GM18867 (cell line): ENCODE data around the gene FAM162A.

Experiments
- ATAC-seq: cut with Tn5 transposase; IDR thresholded peaks from one replicate; pipeline ENCODE4 v1.9.1; 2021; ENCODE audit warnings: mild to moderate bottlenecking, moderate library complexity; ENCODE audit not compliant: unreplicated experiment

Gene FAM162A, protein sequence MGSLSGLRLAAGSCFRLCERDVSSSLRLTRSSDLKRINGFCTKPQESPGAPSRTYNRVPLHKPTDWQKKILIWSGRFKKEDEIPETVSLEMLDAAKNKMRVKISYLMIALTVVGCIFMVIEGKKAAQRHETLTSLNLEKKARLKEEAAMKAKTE

GRCh38 chr3:122383771-122384697 is at the start of gene FAM162A:
TSS of gene FAM162A (plus strand) at chr3:122384182. CDS start at chr3:122384266, 84 bp downstream.
- ATAC-seq = peak; percentile 95

DNA sequence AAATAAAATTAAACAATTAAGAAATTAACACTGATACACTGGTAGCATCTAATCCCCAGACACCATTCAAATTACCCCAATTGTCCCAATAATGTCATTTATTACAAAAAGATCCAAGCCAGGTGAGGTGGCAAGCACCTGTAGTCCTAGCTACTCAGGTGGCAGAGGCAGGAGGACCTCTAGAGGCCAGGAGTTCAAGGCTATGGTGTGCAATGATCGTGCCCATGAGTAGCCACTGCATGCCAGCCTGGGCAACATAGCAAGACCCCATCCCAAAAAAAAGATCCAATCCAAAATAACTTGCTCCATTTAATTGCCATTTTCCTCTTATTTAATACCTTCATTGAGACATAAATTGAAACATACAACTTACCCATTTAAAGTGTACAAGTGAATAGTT is 41.2 kb upstream of the FAM162A start:
- no peak for ATAC-seq

DNA sequence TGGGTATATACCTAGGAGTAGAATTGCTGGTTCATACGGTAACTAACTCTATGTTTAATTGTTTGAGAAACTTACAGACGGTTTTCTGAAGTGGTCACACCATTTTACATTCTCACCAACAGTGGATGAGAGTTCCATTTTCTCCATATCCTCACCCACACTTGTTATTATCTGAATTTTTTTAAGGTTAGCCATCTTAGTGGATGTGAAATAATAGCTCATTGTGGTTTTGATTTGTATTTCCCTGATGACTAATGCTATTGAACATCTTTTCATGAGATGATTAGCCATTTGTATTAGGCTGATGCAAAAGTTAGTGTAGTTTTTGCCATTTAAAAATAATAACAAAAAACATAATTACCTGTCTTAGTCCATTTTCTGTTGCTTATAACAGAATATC is 40.3 kb upstream of the FAM162A start:
- no peak for ATAC-seq

DNA sequence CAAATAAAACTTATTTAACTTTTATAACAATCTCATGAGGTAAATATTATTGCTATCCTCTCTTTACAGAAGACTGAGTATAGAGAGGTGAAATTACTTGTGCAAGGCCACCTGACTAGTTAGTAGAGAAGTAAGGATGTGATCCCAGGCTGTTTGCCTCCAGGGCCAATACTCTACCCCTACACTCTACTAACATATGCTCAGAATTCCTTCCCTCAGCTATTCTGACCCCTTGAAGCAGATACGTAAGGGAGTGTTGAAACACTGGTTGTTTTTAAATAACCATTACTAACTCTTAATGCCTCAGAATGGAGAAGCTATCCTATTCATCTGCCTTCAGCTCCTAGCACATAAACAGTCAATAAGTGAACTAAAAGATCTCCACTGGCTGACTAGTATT is 34.8 kb upstream of the FAM162A start:
- no peak for ATAC-seq

DNA sequence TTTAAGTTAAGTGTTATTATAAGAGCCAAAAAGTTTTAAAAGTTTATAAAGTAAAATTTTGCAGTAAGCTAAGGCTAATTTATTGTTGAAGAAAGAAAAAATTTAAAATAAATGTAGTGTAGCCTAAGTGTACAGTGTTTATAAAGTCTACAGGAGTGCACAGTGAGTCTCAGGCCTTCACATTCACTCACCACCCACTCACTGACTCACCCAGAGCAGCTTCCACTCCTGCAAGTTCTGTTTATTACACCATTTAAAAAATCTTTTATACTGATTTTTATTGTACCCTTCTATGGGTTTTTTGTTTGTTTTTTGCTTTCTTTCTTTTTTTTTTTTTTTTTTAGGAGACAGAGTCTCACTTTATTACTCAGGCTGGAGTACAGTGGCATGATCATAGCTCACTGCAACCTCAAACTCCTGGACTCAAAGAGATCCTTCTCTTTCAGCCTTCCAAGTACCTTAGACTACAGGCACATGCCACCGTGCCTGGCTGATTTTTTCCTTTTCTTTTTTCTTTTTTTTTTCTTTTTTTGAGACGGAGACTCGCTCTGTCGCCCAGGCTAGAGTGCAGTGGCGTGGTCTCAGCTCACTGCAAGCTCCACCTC is 33.1 kb upstream of the FAM162A start:
- ATAC-seq = no peak

GRCh38 chr3:122351612-122352011 is 32.4 kb upstream of the FAM162A start:
- no peak for ATAC-seq

DNA sequence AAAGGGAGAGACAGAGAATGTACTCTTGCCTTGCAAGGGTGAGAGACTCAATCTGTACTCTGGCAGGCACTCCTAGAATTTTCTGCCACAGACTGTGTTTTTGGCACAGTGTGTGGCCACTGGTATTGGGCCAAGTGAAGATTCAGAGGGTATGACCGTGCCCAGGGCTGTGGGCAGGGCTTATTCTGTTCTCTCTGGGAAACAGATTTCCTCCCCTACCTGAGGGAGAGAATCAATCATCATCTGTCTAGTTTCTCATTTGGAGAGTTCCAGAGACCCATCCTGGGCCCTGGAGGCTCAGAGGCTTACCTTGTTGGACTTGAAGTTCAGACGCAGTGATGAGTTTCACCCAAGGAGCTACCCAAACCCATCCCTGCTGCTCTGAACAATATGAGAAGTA is 30.8 kb upstream of the FAM162A start:
- no peak for ATAC-seq

DNA sequence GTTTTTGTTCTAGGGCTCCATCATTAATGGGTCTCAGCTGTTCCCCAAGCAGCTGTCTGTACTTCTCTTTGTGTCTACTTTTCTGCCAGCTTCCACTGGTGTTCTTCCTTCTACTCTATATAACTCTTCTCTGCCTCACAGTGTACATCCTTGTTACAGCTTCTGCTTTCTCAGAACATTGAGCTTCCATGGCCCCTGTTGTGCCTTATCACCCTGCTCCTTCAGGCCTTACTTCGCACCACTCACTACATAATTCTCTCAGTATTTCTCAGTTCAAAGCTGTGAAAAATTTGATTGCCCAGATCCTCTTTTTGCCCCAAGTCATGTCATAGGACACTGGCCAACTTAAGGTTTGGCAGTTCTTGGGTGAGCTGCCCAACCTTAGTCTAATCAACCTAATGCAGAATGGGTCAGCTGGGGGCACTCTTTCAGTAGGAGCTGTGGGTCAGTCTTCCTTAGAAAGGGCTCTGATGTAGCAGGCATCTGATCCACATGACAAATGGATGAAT is 30.0 kb upstream of the FAM162A start:
- ATAC-seq = no peak

- no peak for ATAC-seq
These were observed 28.4 kb upstream of the FAM162A start for GRCh38 chr3:122355612-122356011.

GRCh38 chr3:122356402-122356801 is 27.6 kb upstream of the FAM162A start:
- no peak for ATAC-seq

DNA sequence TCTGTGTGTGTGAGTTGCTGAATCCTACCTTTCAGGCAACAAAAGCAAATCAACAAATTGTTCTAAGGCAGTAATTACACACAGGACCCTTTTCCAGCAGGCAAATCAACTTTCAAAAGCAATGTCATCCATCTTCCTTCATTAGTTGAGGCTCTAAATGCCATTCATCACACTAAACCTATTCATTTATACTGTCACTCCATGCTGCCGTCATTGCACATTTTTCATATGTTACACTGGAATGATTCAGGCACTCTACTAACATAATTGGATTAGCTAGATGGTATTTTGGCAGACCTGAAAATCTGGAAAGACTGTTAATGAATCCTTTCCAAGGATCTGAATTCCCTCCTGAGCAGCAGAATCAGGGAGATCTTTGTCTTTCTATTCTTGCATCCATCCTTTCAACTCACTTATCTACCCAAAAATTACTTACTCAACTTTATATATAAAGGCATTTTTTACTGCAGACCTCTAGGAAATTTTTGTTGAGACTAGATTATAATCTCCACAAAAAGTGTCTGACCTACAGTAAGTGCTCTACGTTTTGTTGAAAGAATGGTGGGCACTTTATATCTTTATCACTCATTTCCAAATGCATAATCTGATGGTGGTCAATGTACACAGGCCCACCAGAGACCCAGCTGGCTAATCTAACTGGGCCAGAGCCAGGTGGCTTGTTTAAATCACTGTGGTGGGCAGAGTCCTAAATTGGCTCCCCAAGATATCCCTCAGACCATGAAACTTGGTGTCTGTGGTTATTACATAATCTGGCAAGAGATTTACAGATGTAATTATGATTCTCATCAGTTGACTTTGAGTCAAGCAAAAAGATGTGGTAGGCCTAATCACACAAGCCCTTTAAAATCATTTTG is 25.9 kb upstream of the FAM162A start:
- no peak for ATAC-seq

DNA sequence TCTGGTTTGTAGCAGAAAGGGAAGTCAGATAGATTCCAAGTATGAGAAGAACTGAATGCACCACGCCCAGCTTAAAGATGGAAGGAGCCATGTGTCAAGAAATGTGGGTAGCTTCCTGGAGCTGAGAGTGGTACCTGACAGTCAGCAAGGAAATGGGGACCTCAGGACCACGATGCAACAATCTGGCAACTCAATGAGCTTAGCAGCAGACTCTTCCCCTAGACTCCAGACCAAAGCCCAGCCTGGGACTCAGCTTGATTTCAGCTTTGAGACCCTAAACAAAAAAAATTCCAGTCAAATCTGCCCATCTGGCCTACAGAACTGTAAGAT is 25.3 kb upstream of the FAM162A start:
- ATAC-seq = no peak

- no peak for ATAC-seq
These were observed 22.0 kb upstream of the FAM162A start for GRCh38 chr3:122362026-122362425.

GRCh38 chr3:122364490-122364889 is 19.5 kb upstream of the FAM162A start:
- ATAC-seq = no peak

DNA sequence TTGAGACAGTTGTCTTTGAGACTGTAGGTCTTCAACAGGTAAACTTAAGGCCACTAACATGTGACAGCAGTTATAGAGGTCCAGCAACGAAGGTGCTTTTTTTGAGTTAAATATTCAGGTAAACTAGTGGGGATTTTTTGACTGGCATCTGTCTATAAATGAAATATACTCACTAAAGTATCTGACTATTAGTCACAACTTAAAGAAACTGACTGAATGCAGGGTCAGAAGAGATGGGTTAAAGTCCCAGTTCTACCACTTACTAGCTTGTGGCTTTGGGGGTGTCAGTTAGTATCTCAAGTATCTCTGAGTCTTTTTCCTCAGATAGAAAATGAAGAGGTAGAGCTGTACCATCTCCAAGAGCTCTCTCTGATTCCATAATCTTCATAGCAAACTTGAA is 18.9 kb upstream of the FAM162A start:
- peak; percentile 40 for ATAC-seq

DNA sequence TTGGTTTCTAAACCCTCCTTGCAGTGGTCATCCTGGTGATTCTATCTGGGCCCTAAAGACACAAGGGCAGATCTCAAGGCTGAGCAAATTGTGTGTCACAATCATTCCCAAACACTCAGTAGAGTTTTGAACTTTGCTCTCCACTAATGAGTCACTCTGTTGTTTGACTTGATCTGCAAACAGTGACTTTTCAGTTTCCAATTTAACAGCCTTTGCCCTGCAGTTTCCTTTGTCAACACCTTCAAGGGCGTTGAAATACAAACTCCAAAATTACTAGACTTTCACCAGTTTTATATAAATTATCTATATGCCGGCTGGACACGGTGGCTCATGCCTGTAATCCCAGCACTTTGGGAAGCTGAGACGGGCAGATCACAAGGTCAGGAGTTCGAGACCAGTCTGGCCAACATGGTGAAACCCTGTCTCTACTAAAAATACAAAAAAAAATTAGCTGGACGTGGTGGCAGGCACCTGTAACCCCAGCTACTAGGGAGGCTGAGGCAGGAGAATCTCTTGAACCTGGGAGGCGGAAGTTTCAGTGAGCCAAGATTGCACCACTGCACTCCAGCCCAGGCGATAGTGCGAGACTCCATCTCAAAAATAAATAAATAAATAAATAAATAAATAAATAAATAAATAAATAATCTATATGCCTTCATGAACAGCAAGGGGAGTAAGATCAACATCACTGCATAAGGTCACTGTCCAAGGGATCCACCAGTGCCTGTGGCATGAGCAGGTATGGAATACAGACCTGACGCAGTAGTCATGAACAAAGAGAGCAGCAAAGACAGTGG is 18.2 kb upstream of the FAM162A start:
- peak; percentile 75 for ATAC-seq

DNA sequence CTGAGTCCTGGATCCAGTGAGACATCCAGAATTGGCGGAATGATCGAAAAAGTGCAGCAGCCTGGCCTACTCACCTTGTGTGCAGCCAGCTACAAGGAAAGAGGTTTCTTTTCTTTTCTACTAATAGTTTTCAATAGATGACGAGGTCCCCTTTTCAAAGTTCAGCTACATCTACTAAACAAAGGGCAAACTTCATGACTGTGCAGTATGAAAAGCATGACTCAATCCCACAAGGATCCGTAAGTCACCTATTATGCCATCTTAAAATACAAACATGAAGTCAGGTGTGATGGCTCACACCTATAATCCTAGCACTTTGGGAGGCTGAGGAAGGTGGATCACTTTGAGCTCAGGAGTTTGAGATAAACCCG is 17.6 kb upstream of the FAM162A start:
- ATAC-seq = no peak

DNA sequence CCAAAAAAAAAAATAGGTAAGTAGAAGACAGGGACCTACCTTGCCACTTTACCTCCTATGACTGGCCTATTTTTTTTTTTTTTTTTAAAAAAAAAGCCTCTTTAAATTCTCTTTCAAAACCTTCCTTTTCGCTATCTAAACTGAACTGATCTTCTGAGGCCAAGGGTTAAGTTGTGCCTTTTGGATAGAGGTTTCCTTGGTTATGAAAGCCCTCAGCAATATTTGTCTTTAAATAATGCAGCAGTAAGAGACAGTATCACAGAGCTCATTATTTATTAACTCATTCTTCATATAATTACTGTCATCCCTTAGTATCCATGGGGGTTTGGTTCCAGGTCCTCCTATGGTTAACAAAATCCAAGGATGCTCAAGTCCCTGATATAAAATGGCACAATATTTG is 9.9 kb upstream of the FAM162A start:
- no peak for ATAC-seq

- no peak for ATAC-seq
These were observed 6.0 kb upstream of the FAM162A start for GRCh38 chr3:122377975-122378374.
